Measurements from ENCODE around the gene UMAD1.

The UMAD1 gene

GRCh38 chr7:7857143-7857583 is 216.6 kb downstream of the UMAD1 start:
- TF ChIP-seq POLR2AphosphoS5 (IDR thresholded peaks at IDR 0.05; ENCODE audit: low read depth, low read length) (no peak), POLR2A (IDR thresholded peaks at IDR 0.05; ENCODE audit: low read depth, low read length) (no peak), TAF1 (IDR thresholded peaks at IDR 0.05; ENCODE audit: borderline replicate concordance, low read depth, low read length) (no peak)
- DNase-seq (ENCODE audit: insufficient read length), result no peak
- FAIRE-seq, result peak; percentile 90

- no peak for TF ChIP-seq POLR2A (IDR thresholded peaks at IDR 0.05; ENCODE audit: low read depth, low read length)
- no peak for TF ChIP-seq TAF1 (IDR thresholded peaks at IDR 0.05; ENCODE audit: borderline replicate concordance, low read depth, low read length)
- TF ChIP-seq POLR2AphosphoS5 (IDR thresholded peaks at IDR 0.05; ENCODE audit: low read depth, low read length), result no peak
- FAIRE-seq, result peak; percentile 95
- DNase-seq (ENCODE audit: insufficient read length), result no peak
Observed at GRCh38 chr7:7858559-7858958, 218.0 kb downstream of the UMAD1 start.

- no peak for TF ChIP-seq POLR2A (IDR thresholded peaks at IDR 0.05; ENCODE audit: low read depth, low read length)
- DNase-seq (ENCODE audit: insufficient read length) (no peak), FAIRE-seq (no peak)
Observed at GRCh38 chr7:7859411-7859810, 218.9 kb downstream of the UMAD1 start.

- no peak for DNase-seq (ENCODE audit: insufficient read length)
- no peak for TF ChIP-seq TAF1 (IDR thresholded peaks at IDR 0.05; ENCODE audit: borderline replicate concordance, low read depth, low read length)
- no peak for TF ChIP-seq POLR2A (IDR thresholded peaks at IDR 0.05; ENCODE audit: low read depth, low read length)
- TF ChIP-seq POLR2AphosphoS5 (IDR thresholded peaks at IDR 0.05; ENCODE audit: low read depth, low read length), result no peak
- FAIRE-seq, result peak; percentile 67
Observed at GRCh38 chr7:7861211-7861633, 220.7 kb downstream of the UMAD1 start.

- TF ChIP-seq POLR2AphosphoS5 (IDR thresholded peaks at IDR 0.05; ENCODE audit: low read depth, low read length) (no peak), TAF1 (IDR thresholded peaks at IDR 0.05; ENCODE audit: borderline replicate concordance, low read depth, low read length) (no peak), POLR2A (IDR thresholded peaks at IDR 0.05; ENCODE audit: low read depth, low read length) (no peak)
- FAIRE-seq (no peak), DNase-seq (ENCODE audit: insufficient read length) (no peak)
Observed at GRCh38 chr7:7862393-7862792, 221.8 kb downstream of the UMAD1 start.

GRCh38 chr7:7867846-7868571 is 227.5 kb downstream of the UMAD1 start:
- TF ChIP-seq POLR2A (IDR thresholded peaks at IDR 0.05; ENCODE audit: low read depth, low read length) (no peak), TAF1 (IDR thresholded peaks at IDR 0.05; ENCODE audit: borderline replicate concordance, low read depth, low read length) (no peak), POLR2AphosphoS5 (IDR thresholded peaks at IDR 0.05; ENCODE audit: low read depth, low read length) (no peak)
- peak; percentile 50 for FAIRE-seq
- DNase-seq (ENCODE audit: insufficient read length), result no peak

GRCh38 chr7:7868572-7868899 is 228.0 kb downstream of the UMAD1 start:
- DNase-seq (ENCODE audit: insufficient read length) (no peak), FAIRE-seq (no peak)
- TF ChIP-seq TAF1 (IDR thresholded peaks at IDR 0.05; ENCODE audit: borderline replicate concordance, low read depth, low read length) (no peak), POLR2A (IDR thresholded peaks at IDR 0.05; ENCODE audit: low read depth, low read length) (no peak), POLR2AphosphoS5 (IDR thresholded peaks at IDR 0.05; ENCODE audit: low read depth, low read length) (no peak)

- FAIRE-seq, result no peak
- TF ChIP-seq POLR2AphosphoS5 (IDR thresholded peaks at IDR 0.05; ENCODE audit: low read depth, low read length), result no peak
- TF ChIP-seq TAF1 (IDR thresholded peaks at IDR 0.05; ENCODE audit: borderline replicate concordance, low read depth, low read length), result no peak
- no peak for TF ChIP-seq POLR2A (IDR thresholded peaks at IDR 0.05; ENCODE audit: low read depth, low read length)
- no peak for DNase-seq (ENCODE audit: insufficient read length)
Observed at GRCh38 chr7:7869036-7869435, 228.5 kb downstream of the UMAD1 start.

GRCh38 chr7:7869651-7870050 is 229.1 kb downstream of the UMAD1 start:
- TF ChIP-seq TAF1 (IDR thresholded peaks at IDR 0.05; ENCODE audit: borderline replicate concordance, low read depth, low read length) (no peak), POLR2AphosphoS5 (IDR thresholded peaks at IDR 0.05; ENCODE audit: low read depth, low read length) (no peak), POLR2A (IDR thresholded peaks at IDR 0.05; ENCODE audit: low read depth, low read length) (no peak)
- DNase-seq (ENCODE audit: insufficient read length) (no peak), FAIRE-seq (no peak)

GRCh38 chr7:7870555-7870954 is 230.0 kb downstream of the UMAD1 start:
- TF ChIP-seq TAF1 (IDR thresholded peaks at IDR 0.05; ENCODE audit: borderline replicate concordance, low read depth, low read length) (no peak), POLR2AphosphoS5 (IDR thresholded peaks at IDR 0.05; ENCODE audit: low read depth, low read length) (no peak), POLR2A (IDR thresholded peaks at IDR 0.05; ENCODE audit: low read depth, low read length) (no peak)
- FAIRE-seq, result no peak
- no peak for DNase-seq (ENCODE audit: insufficient read length)

GRCh38 chr7:7876419-7876818 is 235.9 kb downstream of the UMAD1 start:
- TF ChIP-seq TAF1 (IDR thresholded peaks at IDR 0.05; ENCODE audit: borderline replicate concordance, low read depth, low read length), result no peak
- no peak for TF ChIP-seq POLR2A (IDR thresholded peaks at IDR 0.05; ENCODE audit: low read depth, low read length)
- no peak for TF ChIP-seq POLR2AphosphoS5 (IDR thresholded peaks at IDR 0.05; ENCODE audit: low read depth, low read length)
- FAIRE-seq, result no peak

GRCh38 chr7:7881581-7881980 is 241.0 kb downstream of the UMAD1 start:
- TF ChIP-seq POLR2AphosphoS5 (IDR thresholded peaks at IDR 0.05; ENCODE audit: low read depth, low read length), result no peak
- DNase-seq (ENCODE audit: insufficient read length) (no peak), FAIRE-seq (no peak)

More at GRCh38 chr7:7876419-7876818, 235.9 kb downstream of the UMAD1 start:
- DNase-seq (ENCODE audit: insufficient read length), result no peak

GRCh38 chr7:7882888-7883287 is 242.3 kb downstream of the UMAD1 start:
- TF ChIP-seq TAF1 (IDR thresholded peaks at IDR 0.05; ENCODE audit: borderline replicate concordance, low read depth, low read length) (no peak), POLR2A (IDR thresholded peaks at IDR 0.05; ENCODE audit: low read depth, low read length) (no peak), POLR2AphosphoS5 (IDR thresholded peaks at IDR 0.05; ENCODE audit: low read depth, low read length) (no peak)
- FAIRE-seq (no peak), DNase-seq (ENCODE audit: insufficient read length) (no peak)
